Osteoblast (primary cell): ENCODE data around the gene SFRP5. TPM values are rescaled to one million over a fixed set of nuclear protein-coding genes. Genes with fewer than 3 reads are reported as not detected.

Experiments used
- DNase-seq: peaks from one replicate; pipeline ENCODE4 v3.0.0; 2011; ENCODE audit warnings: low spot score, mixed read lengths; ENCODE audit not compliant: insufficient read length; ENCODE audit errors: missing footprints
- H2AFZ ChIP-seq: 2 replicates; pipeline ENCODE4 v1.6.0; 2011; ENCODE audit warnings: mild to moderate bottlenecking, low read length
- H3K27ac ChIP-seq: 2 replicates; pipeline ENCODE4 v1.5.1; 2011; ENCODE audit warnings: mild to moderate bottlenecking, low read depth, low read length, moderate library complexity
- H3K27me3 ChIP-seq: 2 replicates; pipeline ENCODE4 v1.6.0; 2012; ENCODE audit warnings: mild to moderate bottlenecking, control low read depth, inconsistent platforms, low read length, moderate library complexity; ENCODE audit not compliant: insufficient read depth
- H3K36me3 ChIP-seq: 2 replicates; pipeline ENCODE4 v1.5.1; 2011; ENCODE audit warnings: mild to moderate bottlenecking, low read length, control low read depth, moderate library complexity; ENCODE audit not compliant: insufficient read depth
- H3K4me1 ChIP-seq: 2 replicates; pipeline ENCODE4 v1.5.1; 2011; ENCODE audit warnings: mild to moderate bottlenecking, low read length, control low read depth, moderate library complexity; ENCODE audit not compliant: insufficient read depth
- H3K4me2 ChIP-seq: 2 replicates; pipeline ENCODE4 v1.6.0; 2011; ENCODE audit warnings: mild to moderate bottlenecking, low read length; ENCODE audit not compliant: insufficient read depth
- H3K4me3 ChIP-seq: fragments of 200-600 bp; sonication (generic); 3 replicates; pipeline ENCODE4 v1.5.1; 2012; ENCODE audit warnings: mild to moderate bottlenecking, low read length, inconsistent platforms; ENCODE audit not compliant: insufficient read depth
- H3K79me2 ChIP-seq: 2 replicates; pipeline ENCODE4 v1.6.0; 2012; ENCODE audit warnings: mild to moderate bottlenecking, low read length, control low read depth, inconsistent platforms; ENCODE audit not compliant: insufficient read depth
- H3K9me3 ChIP-seq: 2 replicates; pipeline ENCODE4 v1.5.1; 2011; ENCODE audit warnings: low read depth, low read length, control low read depth
- H4K20me1 ChIP-seq: 2 replicates; pipeline ENCODE4 v1.6.0; 2012; ENCODE audit warnings: mild to moderate bottlenecking, low read length, control low read depth; ENCODE audit not compliant: insufficient read depth
- total RNA-seq: library from RNA; depleted of rRNA; stranded (reverse); fragments of >200 nt; gene quantifications from 2 replicates; pipeline ENCODE4 v1.2.3, GENCODE V29; 2012
- TF ChIP-seq, protein P1 (sequence below): IDR thresholded peaks from 2 replicates; pipeline ENCODE4 v1.5.1; 2011; ENCODE audit warnings: mild to moderate bottlenecking, low read depth, low read length, moderate library complexity; ENCODE audit errors: extremely low read depth

The SFRP5 gene
- total RNA-seq, 1 donor = not detected

DNA sequence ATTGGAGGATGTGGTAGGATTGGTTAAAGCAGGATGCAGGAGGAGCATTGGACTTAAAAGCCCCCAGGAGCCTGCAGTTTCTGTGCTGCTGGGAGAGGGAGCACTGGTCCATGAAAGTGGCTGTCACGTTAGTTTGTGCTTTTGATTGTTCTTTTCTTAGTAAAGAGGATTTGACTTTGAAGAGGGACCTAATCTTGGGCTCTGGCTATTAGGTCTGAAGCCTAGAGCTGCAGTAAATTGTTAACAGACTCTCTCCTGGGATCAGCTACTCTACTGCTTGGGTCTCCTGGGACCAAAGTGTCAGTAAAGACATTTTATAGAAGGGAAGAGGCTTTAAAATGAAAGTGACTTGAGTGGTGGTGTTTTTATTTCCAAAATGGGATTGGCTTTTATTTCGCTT lies 31.2 kb downstream of the SFRP5 start:
- Histone ChIP-seq H2AFZ (no peak overlapping the region), H3K27ac (no peak overlapping the region), H3K9me3 (no peaks in the 10 kb centered on the region), H4K20me1 (peaks cover 33% of the 10 kb centered on the region), H3K79me2 (peaks cover 72% of the 10 kb centered on the region), H3K36me3 (peaks cover 50% of the 10 kb centered on the region), H3K4me2 (no peak overlapping the region), H3K4me1 (peaks cover 17% of the 10 kb centered on the region), H3K27me3 (no peaks in the 10 kb centered on the region), H3K4me3 (no peak overlapping the region)
- DNase-seq = peak; percentile 8
- TF ChIP-seq, protein P1, sequence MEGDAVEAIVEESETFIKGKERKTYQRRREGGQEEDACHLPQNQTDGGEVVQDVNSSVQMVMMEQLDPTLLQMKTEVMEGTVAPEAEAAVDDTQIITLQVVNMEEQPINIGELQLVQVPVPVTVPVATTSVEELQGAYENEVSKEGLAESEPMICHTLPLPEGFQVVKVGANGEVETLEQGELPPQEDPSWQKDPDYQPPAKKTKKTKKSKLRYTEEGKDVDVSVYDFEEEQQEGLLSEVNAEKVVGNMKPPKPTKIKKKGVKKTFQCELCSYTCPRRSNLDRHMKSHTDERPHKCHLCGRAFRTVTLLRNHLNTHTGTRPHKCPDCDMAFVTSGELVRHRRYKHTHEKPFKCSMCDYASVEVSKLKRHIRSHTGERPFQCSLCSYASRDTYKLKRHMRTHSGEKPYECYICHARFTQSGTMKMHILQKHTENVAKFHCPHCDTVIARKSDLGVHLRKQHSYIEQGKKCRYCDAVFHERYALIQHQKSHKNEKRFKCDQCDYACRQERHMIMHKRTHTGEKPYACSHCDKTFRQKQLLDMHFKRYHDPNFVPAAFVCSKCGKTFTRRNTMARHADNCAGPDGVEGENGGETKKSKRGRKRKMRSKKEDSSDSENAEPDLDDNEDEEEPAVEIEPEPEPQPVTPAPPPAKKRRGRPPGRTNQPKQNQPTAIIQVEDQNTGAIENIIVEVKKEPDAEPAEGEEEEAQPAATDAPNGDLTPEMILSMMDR = no peak

DNA sequence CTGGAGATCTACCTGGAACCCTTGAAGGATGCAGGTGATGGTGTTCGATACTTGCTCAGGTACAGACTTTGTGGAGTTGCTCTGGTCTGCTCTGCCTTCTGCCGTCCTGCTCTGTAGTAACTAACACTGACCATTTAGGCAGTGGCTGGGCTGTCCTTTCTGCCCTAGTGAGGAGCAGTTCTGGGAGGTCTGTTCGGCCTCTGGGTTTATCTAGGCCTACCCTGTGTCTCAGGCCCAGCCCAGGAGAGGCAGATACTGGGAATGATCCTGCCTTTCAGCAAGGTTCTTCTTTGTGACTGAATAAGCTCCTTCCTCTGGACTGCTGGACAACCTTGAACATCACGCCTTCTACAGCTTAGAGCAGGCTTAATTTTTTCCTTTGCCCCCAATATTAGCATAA lies 33.2 kb downstream of the SFRP5 start:
- Histone ChIP-seq H3K4me2 (peak overlapping the region; percentile 98), H2AFZ (no peak overlapping the region), H3K9me3 (no peaks in the 10 kb centered on the region), H3K4me1 (peaks cover 17% of the 10 kb centered on the region), H3K27me3 (no peaks in the 10 kb centered on the region), H3K4me3 (peak overlapping the region; percentile 99), H4K20me1 (peaks cover 29% of the 10 kb centered on the region), H3K27ac (peak overlapping the region; percentile 93), H3K79me2 (peaks cover 58% of the 10 kb centered on the region), H3K36me3 (peaks cover 37% of the 10 kb centered on the region)
- TF ChIP-seq, protein P1 = no peak
- peak; percentile 55 for DNase-seq

DNA sequence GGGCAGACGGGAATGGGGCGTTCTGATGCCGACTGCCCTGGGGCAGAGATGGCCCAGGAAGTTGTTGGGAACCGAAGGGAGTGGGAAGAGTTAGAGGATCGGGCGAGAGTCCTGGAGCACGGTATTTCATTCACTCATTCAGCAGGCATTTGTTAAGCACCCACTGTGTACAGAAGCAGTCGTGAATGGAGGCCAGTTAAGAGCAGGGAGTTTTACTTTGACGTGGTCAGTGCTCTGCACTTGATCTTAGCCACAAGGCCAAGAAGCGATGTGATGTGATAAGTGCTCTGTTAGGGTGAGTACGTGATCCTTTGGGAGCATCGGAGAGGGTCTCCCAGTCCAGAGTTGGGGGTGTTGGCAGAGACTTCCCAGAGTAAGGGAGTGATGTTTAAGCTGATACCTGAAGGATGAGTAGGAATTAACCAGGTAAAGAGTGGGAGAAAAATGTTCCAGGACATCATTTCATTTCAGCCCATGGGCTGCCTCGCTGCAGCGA lies 34.0 kb downstream of the SFRP5 start:
- peaks cover 17% of the 10 kb centered on the region for H3K4me1 ChIP-seq
- H3K79me2 ChIP-seq = peaks cover 50% of the 10 kb centered on the region
- H3K4me3 ChIP-seq = peak overlapping the region; percentile 99
- peak; percentile 58 for DNase-seq
- TF ChIP-seq, protein P1 = no peak
- H2AFZ ChIP-seq = peak overlapping the region; percentile 89
- peaks cover 29% of the 10 kb centered on the region for H3K36me3 ChIP-seq
- peaks cover 24% of the 10 kb centered on the region for H4K20me1 ChIP-seq
- no peaks in the 10 kb centered on the region for H3K9me3 ChIP-seq
- peak overlapping the region; percentile 98 for H3K4me2 ChIP-seq
- H3K27me3 ChIP-seq = no peaks in the 10 kb centered on the region
- H3K27ac ChIP-seq = peak overlapping the region; percentile 93

DNA sequence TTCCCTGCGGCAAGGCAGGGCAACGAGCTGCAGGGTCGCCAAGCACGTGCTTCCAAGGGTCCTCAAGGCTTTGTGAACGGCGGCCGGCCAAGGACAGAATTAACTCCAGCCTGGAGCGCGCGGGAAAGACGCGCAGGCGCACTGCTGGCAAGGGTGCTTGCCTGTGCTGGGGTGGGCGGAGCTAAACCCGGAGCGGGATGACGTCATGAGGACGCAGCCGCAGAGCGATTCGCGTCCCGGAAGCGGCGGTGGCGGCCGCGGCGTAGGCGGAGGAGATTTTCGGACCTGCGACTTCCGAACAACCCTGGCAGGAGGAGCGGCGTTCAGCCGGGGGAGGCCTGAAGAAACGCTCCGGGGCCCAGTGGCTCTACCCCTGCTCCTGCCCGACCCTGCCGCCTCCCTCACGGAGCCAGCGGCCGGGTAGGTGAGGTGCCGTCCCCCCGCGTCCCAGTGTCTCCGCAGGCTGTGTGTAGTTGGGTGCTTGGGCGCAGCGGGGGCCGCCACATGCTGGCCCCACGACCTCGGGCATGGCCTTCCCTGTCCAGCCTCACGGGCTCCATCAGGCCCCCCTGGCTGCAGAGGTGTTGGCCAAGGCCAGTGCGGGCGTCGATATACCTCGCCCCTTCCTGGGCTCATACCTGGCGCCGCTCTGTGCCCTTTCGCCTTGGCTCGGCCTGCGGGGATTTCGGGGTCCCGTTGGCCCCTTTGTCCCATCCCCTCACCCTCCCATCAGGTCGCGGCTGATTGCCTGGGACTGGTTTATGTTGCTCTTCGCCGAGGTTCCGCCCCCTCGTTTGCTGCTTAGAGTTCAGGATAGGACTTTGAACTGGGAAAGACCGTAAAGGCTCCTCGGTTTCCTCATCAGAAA lies 34.7 kb downstream of the SFRP5 start, which contains the start of gene ZFYVE27:
ZFYVE27 (plus strand) TSS at position 227 of the 868 bp plus-strand sequence. CDS start 1,350 bp downstream, outside the sequence.
- Histone ChIP-seq H2AFZ (peak within 1 kb of the TSS; percentile 98), H4K20me1 (peaks cover 21% of the 10 kb centered on the region), H3K4me3 (peak within 1 kb of the TSS; percentile 99), H3K79me2 (peaks cover 46% of the 10 kb centered on the region), H3K27ac (peak within 1 kb of the TSS; percentile 93), H3K36me3 (peaks cover 23% of the 10 kb centered on the region), H3K9me3 (no peaks in the 10 kb centered on the region), H3K4me1 (peaks cover 17% of the 10 kb centered on the region), H3K4me2 (peak within 1 kb of the TSS; percentile 98), H3K27me3 (no peaks in the 10 kb centered on the region)
- TF ChIP-seq, protein P1 = no peak
- peak; percentile 99 for DNase-seq
